Transverse colon (tissue), 4 donors: ENCODE measurements around the gene KAT2B.

Experiments
- CTCF ChIP-seq, 5 experiments: fragments of 200-600 bp in 3 of 5; fragments of 450-650 bp in 2 of 5; sonication (generic) in 3 of 5; IDR thresholded peaks; 1 replicate in 2 of 5; 2 replicates in 3 of 5; pipeline ENCODE4 v1.5.1; 2016 to 2017; ENCODE audit warnings: antibody characterized with exemption in 5 of 5, inconsistent platforms in 3 of 5, mild to moderate bottlenecking in 2 of 5, moderate library complexity in 1 of 5
- EP300 ChIP-seq: sonication (generic); formaldehyde crosslinking; IDR thresholded peaks from one replicate; pipeline ENCODE4 v1.6.1; 2017; ENCODE audit warnings: antibody characterized with exemption, low read depth
- POLR2A ChIP-seq: fragments of 450-650 bp; IDR thresholded peaks from one replicate; pipeline ENCODE4 v1.6.1; 2016; ENCODE audit warnings: antibody characterized with exemption, mild to moderate bottlenecking, moderate library complexity
- POLR2AphosphoS5 ChIP-seq, 3 donors: sonication (generic); formaldehyde crosslinking; IDR thresholded peaks; one replicate each; pipeline ENCODE4 v1.6.1; 2016; ENCODE audit warnings: antibody characterized with exemption in 3 of 3

GRCh38 chr3:20154928-20155327 is 114.7 kb downstream of the KAT2B start:
- TF ChIP-seq POLR2AphosphoS5 (IDR thresholded peaks at IDR 0.05) = no peak
- TF ChIP-seq CTCF (IDR thresholded peaks at IDR 0.05) = no peak
- no peak for TF ChIP-seq POLR2A
- TF ChIP-seq EP300 = no peak
